CD4-positive, alpha-beta T cell treated with Interleukin-1 beta for 1 hour (primary cell): ENCODE results near the gene GPS2.

ENCODE experiments used
- DNase-seq, 2 donors: peaks; one replicate each; pipeline ENCODE4 v3.0.0-alpha.2; 2020 to 2022

The GPS2 gene

DNA sequence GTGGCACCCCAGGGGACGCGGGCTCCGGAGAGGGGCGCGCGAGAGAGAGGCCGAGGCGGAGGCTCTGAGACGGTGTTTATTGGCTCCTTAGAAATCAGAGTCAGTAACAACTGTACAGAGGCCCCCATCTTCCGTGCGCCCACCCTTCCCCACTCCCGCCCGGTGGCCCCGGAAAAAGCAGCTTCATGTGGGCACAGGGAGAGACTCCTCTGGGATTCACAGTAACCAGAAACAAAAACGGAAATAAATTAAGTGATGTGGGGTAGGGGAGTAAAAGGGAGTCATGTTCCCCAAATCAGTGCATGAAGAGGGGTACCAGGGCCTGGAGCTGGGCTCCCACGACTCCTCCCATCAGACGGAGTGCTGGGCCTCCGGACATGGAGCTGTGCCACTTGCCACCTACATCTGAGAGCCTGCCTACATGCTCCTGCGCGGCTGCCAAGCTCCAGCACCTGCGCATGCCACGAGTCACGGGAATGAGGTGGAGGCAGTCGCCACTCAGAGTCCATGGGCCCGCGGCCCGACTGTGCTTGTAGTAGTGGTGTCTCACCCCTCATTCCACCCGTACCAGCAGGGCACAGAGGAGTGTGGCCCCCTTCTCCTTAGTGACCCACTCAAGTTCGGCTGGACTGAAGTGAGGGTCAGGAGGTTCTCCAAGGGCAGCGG, 543 bp upstream of the GPS2 start:
- DNase-seq, result no peak

GRCh38 chr17:7313890-7314718, 1.1 kb downstream of the GPS2 start:
- no peak for DNase-seq

- DNase-seq, result peak in 1 of 2 donors; percentile 15
Observed at GRCh38 chr17:7313088-7313889, 1.9 kb downstream of the GPS2 start.

DNA sequence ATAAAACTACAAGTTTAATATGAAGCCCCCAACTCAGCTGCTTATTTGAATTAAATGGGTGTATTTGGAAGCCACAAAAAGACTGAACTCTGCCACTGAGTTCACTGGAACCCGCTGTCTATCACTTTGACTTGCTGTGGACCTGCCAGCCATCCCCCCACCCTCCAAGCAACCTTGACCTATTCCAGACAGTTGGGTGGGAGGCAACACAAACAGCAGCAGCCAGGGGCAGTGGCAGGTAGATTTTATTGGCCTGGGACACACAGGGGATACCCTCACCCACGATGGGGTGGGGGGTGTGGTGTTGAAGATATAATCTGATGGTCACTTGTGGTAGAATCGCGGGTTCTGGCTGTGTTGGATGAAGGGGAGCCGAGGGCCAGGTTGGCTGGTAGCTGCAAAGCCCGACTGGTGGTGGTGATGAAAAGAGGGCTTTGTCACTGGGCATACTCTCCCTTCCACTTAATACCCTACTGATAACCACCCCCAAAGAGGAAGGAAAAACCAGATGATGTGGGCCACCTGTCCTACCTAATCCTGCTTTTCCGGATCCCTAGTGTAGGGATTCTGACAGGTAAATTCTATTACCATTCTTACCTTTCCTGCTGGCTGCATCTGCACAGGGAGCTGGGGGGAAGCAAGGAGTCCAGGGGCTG, 2.6 kb downstream of the GPS2 start:
- no peak for DNase-seq

DNA sequence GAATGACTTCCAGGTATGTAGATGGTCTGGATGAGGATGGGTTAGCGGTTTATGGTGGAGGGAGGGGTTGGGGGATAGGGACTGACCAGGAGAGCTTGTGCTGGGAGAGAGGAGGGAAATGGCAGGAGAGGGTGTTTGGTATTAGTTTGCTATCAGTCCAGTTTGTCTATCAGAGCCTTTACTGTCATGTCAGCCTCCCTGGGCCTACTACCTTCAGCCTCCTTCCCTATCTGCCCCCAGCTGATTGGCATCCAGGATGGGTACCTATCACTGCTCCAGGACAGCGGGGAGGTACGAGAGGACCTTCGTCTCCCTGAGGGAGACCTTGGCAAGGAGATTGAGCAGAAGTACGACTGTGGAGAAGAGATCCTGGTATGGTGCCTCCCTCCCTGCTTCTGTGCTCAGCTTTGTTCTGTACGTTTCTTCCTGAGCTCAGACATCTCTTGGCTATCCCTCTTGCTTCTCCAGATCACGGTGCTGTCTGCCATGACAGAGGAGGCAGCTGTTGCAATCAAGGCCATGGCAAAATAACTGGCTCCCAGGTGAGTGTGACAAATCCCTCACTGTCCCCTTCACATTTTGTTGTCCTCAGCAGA, 4.0 kb downstream of the GPS2 start:
- DNase-seq, result no peak

- no peak for DNase-seq
Observed at GRCh38 chr17:7309628-7310027, 5.5 kb downstream of the GPS2 start.

- DNase-seq, result peak; percentile 94
Observed at GRCh38 chr17:7308625-7309433, 6.3 kb downstream of the GPS2 start.

DNA sequence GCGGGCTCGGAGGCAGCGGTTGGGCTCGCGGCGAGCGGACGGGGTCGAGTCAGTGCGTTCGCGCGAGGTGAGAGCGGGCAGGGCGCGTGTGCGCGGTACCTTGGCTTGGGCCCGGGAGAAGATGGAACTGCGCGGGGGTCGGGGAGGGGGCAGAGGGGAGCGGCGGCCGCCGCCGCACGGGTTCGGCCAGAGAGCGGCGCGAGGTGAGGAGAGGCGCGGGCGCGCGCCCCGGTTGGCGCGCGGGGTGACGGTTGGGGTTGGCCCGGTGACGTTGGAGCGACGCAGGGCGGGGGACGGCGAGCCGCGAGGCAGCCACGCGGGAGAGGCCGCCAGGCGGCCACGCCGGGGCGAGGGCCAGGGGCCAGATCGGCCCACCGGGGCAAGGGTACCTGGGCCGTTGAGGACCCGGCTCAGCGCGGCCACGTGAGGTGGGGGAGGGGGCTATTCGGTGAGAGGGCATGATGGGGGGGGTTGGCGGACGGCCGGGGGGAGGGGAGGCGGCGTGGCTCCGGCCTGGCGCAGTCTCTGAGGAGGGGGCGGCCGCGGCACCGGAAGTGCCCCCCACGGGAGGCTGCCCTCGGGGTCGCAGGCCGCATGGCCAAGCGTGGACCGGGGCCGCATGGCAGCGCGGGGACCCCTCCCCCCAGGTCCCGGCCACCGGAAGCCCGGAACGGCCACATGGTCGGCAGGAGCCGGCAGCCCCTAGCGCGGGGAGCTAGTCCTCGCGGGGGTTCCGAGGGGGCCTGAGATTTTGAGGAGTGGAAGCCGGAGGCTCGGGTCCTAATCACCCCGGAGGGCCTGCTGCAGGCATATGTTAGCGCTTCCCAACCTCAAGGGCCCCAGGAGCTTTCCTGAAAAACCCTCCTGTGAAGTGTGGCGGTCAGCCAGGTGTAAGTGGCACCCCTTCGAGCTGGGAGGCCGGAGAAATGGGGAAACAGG, 7.2 kb downstream of the GPS2 start:
- peak; percentile 61 to 64 for DNase-seq

DNA sequence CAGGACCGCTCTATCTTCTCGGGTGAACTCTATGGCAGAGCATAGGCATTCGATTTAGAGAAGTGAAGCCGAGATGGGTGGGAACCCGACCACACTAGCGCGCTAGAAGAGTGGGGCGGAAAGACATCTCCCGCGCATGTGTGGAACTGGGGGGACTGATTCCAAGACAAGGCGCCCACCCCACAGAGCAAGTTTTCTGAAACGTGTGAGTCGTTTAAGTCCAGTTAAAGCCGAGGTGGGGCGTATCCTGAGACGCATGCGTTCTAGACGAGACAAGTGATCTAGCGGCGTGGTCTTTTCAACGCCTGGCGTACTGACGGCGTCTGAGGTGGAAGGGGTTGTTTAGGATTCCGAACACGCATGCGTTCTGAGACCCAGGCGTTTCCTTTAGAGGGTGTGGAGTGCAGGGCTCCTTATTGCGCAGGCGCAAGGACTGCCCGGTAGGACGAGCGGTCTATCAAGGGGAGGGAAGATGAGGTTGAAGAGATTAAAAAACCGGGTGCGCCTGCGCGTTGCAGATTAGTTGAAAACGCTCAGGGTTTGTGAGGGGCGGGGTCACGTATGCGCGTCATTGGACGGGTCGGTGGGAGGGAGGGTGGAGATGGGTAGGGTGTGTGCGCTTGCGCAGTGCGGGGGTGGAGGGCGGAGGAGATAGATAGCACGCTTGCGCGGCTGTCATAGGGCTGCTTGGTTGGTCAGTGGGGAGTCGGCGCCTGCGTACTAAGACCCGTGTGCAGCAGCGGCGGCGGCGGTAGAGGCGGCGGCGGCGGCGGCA, 8.1 kb downstream of the GPS2 start, which contains the start of gene EIF5A:
Gene EIF5A, plus strand, starts transcription at position 718 of the 775 bp plus-strand sequence. CDS start 2,008 bp downstream, outside the sequence.
- DNase-seq, result peak; percentile 100

DNA sequence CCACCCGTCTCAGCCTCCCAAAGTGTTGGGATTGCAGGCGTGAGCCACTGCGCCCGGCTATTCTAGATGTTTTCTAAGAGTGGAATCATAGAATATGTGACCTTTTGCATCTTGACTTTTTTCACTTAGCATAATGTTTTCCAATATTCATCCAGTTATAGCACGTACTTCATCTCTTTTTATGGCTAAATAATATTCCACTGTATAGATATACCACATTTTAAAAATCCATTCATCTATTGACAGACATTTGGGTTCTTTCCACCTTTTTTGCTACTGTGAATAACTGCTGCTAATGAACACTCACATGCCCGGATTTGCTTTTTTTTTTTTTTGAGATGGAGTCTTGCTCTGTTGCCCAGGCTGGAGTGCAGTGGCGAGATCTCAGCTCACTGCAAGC, 11.0 kb downstream of the GPS2 start:
- DNase-seq, result no peak

DNA sequence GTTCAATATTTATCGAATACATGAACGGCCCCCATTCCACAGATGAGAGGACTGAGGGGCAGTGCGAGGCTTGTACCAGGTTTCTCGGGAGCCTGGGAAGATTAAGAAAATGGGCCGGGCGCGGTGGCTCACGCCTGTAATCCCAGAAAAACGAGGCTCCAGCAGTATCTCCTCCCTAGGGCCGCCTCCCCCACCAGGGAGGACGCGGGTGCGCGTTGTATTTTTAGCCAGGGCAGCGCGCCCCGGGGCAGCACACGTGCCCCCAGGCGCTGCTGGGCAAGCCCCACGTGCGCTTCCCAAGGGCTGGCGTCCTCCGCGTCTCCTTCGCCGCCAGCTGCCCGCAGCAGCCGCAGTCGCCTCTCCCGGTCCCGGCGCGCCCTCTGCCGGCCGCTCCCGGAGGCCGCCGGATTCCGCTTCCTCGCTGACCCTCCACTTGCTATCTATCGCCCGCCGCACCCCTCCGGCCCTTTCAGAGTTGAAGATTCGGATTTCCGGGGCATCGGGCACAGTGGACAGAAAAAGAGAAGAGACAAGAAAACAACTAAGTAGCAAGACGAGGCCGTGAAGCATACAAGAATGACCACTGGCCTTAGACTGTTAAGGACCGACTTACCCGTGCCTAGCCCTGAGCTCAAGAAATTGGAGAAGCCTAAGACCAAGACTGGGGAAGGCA, 18.8 kb downstream of the GPS2 start:
- DNase-seq, result peak; percentile 73 to 77

DNA sequence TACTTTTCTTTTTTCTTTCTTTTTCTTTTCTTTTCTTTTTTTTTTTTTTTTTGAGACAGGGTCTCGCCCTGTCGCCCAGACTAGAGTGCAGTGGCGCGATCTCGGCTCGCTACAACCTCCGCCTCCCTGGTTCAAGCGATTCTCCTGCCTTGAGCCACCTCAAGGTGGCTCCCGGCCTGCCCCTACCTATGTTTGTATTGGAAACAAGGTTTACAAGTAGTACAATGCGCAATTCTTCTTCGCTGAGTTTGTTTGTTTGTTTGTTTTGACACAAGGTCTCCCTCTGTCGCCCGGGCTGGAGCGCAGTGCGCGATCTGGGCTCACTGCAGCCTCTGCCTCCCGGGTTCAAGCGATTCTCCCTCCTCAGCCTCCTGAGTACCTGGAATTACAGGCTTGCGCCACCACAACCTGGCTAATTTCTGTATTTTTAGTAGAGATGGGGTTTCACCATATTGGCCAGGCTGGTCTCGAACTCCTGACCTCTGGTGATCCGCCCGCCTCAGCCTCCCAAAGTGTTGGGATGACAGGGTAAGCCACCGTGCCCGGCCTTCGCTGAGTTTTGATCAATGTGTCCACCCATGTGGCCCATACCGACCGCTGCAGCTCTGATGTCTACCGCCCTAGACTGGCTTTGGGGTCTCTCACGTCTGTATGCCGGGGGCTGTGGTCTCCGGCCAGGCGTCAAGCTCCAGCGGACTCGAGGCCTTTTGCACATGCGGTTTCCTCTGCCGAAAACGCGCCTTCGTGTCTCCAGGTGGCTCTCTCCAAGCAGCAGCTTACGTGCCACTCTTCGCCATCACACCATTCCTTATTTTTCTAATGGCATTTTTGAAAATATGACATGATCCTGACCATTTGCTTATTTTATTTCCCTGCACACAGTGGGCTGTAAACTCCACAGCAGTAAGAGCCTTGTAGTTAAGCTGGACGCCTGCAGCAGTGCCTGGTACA, 19.7 kb downstream of the GPS2 start:
- no peak for DNase-seq

- peak; percentile 84 to 86 for DNase-seq
Observed at GRCh38 chr17:7294614-7295153, 20.5 kb downstream of the GPS2 start, which contains the start of gene YBX2. TSS of gene YBX2 (minus strand) at chr17:7294639. CDS start at chr17:7294500, 139 bp downstream.

DNA sequence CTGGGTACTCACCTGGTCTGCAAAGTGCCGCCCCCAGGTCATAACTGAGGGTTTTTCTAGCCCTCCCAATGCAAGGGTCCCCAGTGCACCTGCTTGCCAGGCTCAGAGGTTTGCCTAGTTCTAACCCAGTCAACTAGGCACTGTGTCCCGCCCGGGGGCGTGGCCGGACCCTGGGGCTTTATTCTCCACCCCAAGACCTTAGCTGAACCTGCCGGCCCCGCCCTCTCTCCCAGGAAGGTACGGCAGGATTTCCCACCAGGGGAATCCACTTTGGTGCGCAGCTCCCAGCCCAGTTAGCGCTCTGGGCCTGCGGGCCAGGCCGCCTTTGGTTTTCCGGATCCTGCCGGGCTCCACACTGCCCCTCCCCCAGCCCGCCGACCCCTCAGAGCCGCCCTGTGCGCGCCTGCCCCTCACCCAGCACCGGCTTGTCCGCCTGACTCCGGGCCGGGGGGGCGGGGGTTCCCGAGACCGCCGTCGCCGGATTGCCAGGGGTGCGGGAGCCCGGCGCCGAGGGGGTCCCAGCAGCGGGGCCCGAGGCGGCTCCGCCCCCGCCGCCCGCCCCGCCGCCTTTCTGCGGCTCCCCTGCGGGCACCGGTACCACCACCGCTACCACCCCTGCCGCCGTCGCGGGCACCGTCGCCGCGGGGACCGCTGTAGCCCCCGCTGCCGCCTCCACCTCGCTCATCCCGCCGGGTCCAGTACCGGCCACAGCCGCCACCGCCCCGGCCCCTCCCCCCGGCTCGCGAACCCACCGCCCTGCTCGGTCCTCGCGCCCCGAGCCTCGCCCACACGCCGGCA, 21.1 kb downstream of the GPS2 start:
- DNase-seq, result no peak

- DNase-seq, result no peak
Observed at GRCh38 chr17:7293159-7293558, 22.0 kb downstream of the GPS2 start.

DNA sequence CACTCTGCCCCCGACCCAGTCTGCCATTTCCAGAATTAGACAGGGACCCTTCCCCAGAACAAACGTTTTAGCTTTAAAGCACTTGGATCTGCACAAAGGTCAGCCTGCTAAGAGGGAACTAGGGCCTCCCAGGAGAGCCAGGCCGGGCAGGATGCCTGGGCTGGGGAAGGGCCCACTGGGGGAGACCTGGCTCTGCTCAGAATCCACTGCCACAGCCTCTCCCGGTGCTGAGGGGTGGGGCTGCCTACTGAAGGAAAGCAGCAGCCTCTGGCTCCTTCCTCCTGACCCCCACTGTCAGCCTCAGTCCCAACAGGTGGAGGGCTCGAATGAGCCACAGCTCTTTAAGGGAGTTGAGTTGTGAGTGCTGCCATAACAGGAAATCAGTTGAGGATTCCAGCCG, 22.4 kb downstream of the GPS2 start:
- DNase-seq, result no peak
